Peyer's patch (tissue), 4 donors: ENCODE results near the gene PLCL2. TPM values are rescaled to one million over a fixed set of nuclear protein-coding genes. Genes with fewer than 3 reads are reported as not detected.
A peak's percentile ranks its signal among the peaks of the same experiment; 100 is the strongest.

ENCODE experiments used
- DNase-seq, 3 donors: peaks; one replicate each; pipeline ENCODE4 v3.0.0-alpha.2; 2017 to 2019
- H3K27ac ChIP-seq, 4 donors: fragments of 200-600 bp; sonication (generic); one replicate each; pipeline ENCODE4 v1.5.1; 2016 to 2019
- H3K27me3 ChIP-seq, 2 donors: fragments of 200-600 bp; sonication (generic); one replicate each; pipeline ENCODE4 v1.5.1; 2019
- H3K36me3 ChIP-seq, 3 donors: fragments of 200-600 bp; sonication (generic); one replicate each; pipeline ENCODE4 v1.5.1; 2016 to 2019
- H3K4me1 ChIP-seq, 4 donors: fragments of 200-600 bp; sonication (generic); one replicate each; pipeline ENCODE4 v1.5.1; 2016 to 2019
- H3K4me3 ChIP-seq, 4 donors: fragments of 200-600 bp; sonication (generic); 1 replicate in 3 of 4; 2 replicates in 1 of 4; pipeline ENCODE4 v1.5.1; 2016 to 2019; ENCODE audit warnings: mild to moderate bottlenecking in 1 of 4
- H3K9me3 ChIP-seq, 4 donors: fragments of 200-600 bp; sonication (generic); one replicate each; pipeline ENCODE4 v1.5.1; 2016 to 2019; ENCODE audit warnings: mild to moderate bottlenecking in 1 of 4
- CTCF ChIP-seq, 6 experiments: fragments of 450-650 bp in 4 of 6; fragments of 200-600 bp in 2 of 6; sonication (generic) in 1 of 6; IDR thresholded peaks; one replicate each; pipeline ENCODE4 v1.5.1; 2017 to 2019; ENCODE audit warnings: antibody characterized with exemption in 6 of 6, mild to moderate bottlenecking in 3 of 6, moderate library complexity in 1 of 6
- POLR2A ChIP-seq, 2 donors: fragments of 450-650 bp; IDR thresholded peaks; one replicate each; pipeline ENCODE4 v1.5.1; 2017; ENCODE audit warnings: antibody characterized with exemption in 2 of 2, mild to moderate bottlenecking in 2 of 2, moderate library complexity in 2 of 2
- total RNA-seq, 4 donors: library from RNA; depleted of rRNA; stranded (reverse); fragments of >200 nt; gene quantifications; one replicate each; pipeline ENCODE4 v1.1.0, GENCODE V29; 2016

The PLCL2 gene
- total RNA-seq, 4 donors from 2014 or later = 21.8 to 39.6 (median 25.4) TPM

- Histone ChIP-seq H3K36me3 (no peaks in the 10 kb centered on the region), H3K27ac (peak overlapping the region in 3 of 4 donors; percentile 29 to 67 (median 30)), H3K4me3 (peak overlapping the region in 1 of 4 donors; percentile 39), H3K27me3 (no peaks in the 10 kb centered on the region), H3K9me3 (no peaks in the 10 kb centered on the region), H3K4me1 (peaks cover 0 to 35% (median 8%) of the 10 kb centered on the region in 4 donors)
- no peak for DNase-seq
- TF ChIP-seq CTCF (IDR thresholded peaks at IDR 0.05) = no peak
- no peak for TF ChIP-seq POLR2A (IDR thresholded peaks at IDR 0.05)
Observed at GRCh38 chr3:16896820-16897219, 12.1 kb downstream of the PLCL2 start.

- Histone ChIP-seq H3K36me3 (no peaks in the 10 kb centered on the region), H3K4me3 (peak overlapping the region in 2 of 4 donors; percentile 39 to 48), H3K27ac (peak overlapping the region in 3 of 4 donors; percentile 30 to 76 (median 67))
Observed at GRCh38 chr3:16897254-16897926, 12.6 kb downstream of the PLCL2 start.

DNA sequence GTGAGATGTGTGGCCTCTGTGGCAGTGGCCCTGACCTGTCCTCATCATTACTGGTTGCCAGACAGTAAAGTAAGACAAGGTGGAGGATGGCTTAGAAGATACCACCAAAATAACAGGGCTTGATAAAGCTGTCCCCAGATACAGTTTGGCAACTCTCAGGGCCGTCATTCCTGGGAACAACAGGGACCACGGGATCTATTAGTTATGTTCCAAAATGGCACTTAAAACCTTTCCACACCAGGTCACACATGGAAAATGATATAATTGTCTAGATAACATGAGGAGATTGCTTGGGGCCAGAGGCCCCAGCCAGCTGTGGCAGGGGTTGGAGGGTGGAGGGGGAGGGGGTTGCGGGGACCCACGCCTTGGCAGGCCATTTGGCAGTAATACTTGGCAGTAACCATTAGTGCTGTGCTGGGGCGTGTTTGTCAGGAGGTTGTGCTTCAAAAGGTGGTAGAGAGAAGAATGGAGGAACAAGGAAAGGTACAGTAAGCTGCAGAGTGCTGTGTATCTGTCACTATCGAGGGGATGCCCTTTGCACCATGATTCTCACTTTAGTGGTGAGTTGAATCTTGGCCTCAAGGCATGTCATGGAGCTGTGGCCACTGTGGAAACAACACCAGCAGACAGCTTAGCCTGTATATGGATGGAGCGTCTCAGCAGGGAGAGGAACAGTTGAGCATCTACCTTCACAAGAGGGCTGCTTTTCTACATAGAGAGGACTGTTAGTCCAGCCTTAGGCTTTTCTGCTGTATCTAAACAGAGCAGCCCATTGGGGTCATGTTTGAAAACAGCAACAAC lies 14.0 kb downstream of the PLCL2 start:
- DNase-seq = peak in 2 of 3 donors; percentile 54 to 66
- H3K4me3 ChIP-seq = no peak overlapping the region
- H3K27ac ChIP-seq = peak overlapping the region in 2 of 4 donors; percentile 67
- TF ChIP-seq CTCF (IDR thresholded peaks at IDR 0.05) = peak in 2 of 6 experiments; percentile 15 to 24
- TF ChIP-seq POLR2A (IDR thresholded peaks at IDR 0.05) = no peak
- no peaks in the 10 kb centered on the region for H3K36me3 ChIP-seq
- no peaks in the 10 kb centered on the region for H3K9me3 ChIP-seq
- H3K4me1 ChIP-seq = peaks cover 0 to 35% (median 8%) of the 10 kb centered on the region in 4 donors
- H3K27me3 ChIP-seq = no peaks in the 10 kb centered on the region

More at GRCh38 chr3:16897254-16897926, 12.6 kb downstream of the PLCL2 start:
- Histone ChIP-seq H3K9me3 (no peaks in the 10 kb centered on the region), H3K27me3 (no peaks in the 10 kb centered on the region), H3K4me1 (peaks cover 0 to 35% (median 8%) of the 10 kb centered on the region in 4 donors)
- peak; percentile 68 to 81 (median 74) for DNase-seq
- peak in 1 of 2 donors; percentile 17 for TF ChIP-seq POLR2A (IDR thresholded peaks at IDR 0.05)
- TF ChIP-seq CTCF (IDR thresholded peaks at IDR 0.05) = no peak

DNA sequence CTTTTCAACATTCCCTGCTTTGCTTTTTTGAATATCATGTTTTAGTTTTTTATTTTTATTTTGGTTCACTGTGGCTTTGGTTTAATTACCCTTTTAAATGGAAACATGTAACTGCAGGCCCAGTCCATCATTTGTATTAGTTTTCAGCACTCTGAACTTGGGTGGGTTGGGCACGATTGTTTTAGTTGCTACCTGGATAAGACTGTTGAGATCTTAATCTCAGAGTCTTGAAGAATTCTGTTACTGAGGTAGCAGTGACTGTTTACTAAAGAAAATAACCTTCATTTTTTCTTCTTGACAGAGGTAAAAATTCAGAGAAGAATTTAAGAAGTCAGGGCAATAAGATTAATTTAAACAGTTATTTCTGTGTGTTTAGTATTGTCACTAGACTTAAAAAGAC lies 15.2 kb downstream of the PLCL2 start:
- no peaks in the 10 kb centered on the region for H3K27me3 ChIP-seq
- no peak for DNase-seq
- no peaks in the 10 kb centered on the region for H3K9me3 ChIP-seq
- H3K4me3 ChIP-seq = no peak overlapping the region
- TF ChIP-seq POLR2A (IDR thresholded peaks at IDR 0.05) (no peak), CTCF (IDR thresholded peaks at IDR 0.05) (no peak)
- no peaks in the 10 kb centered on the region for H3K36me3 ChIP-seq
- no peak overlapping the region for H3K27ac ChIP-seq
- peaks cover 0 to 35% (median 8%) of the 10 kb centered on the region in 4 donors for H3K4me1 ChIP-seq

GRCh38 chr3:16900779-16901440 lies 16.2 kb downstream of the PLCL2 start:
- peaks cover 0 to 30% (median 6%) of the 10 kb centered on the region in 4 donors for H3K4me1 ChIP-seq
- H3K27ac ChIP-seq = no peak overlapping the region
- no peak overlapping the region for H3K4me3 ChIP-seq
- H3K9me3 ChIP-seq = no peaks in the 10 kb centered on the region
- no peaks in the 10 kb centered on the region for H3K27me3 ChIP-seq
- TF ChIP-seq CTCF (IDR thresholded peaks at IDR 0.05) = no peak
- no peak for TF ChIP-seq POLR2A (IDR thresholded peaks at IDR 0.05)
- H3K36me3 ChIP-seq = no peaks in the 10 kb centered on the region
- DNase-seq = no peak
